GM12874 (cell line): ENCODE measurements around the gene THRSP.

Experiments used
- TF ChIP-seq, protein P1 (sequence below): IDR thresholded peaks from 2 replicates; pipeline ENCODE4 v1.5.1; 2011; ENCODE audit warnings: low read depth, mild to moderate bottlenecking, control low read depth, low read length, moderate library complexity; ENCODE audit not compliant: insufficient read depth

THRSP gene

DNA sequence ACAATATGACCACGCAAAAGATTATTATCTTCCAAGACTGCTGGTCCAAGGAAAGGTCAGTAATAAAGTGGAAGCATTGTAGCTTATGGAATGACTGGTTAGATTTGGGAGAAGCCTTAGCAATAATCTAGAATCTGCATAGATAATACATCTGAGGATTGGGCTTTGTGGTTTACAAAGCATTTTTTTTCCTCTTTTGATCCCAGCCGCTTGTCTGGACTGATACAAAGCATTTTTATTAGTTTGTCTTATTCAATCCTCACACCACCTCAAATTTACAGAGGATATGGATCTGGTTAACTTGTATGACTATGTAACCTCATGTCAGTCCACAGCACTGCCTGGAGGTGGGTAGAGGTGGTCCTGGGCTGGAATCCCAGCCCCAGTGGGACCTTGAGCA lies 990 bp upstream of the THRSP start:
- TF ChIP-seq, protein P1, sequence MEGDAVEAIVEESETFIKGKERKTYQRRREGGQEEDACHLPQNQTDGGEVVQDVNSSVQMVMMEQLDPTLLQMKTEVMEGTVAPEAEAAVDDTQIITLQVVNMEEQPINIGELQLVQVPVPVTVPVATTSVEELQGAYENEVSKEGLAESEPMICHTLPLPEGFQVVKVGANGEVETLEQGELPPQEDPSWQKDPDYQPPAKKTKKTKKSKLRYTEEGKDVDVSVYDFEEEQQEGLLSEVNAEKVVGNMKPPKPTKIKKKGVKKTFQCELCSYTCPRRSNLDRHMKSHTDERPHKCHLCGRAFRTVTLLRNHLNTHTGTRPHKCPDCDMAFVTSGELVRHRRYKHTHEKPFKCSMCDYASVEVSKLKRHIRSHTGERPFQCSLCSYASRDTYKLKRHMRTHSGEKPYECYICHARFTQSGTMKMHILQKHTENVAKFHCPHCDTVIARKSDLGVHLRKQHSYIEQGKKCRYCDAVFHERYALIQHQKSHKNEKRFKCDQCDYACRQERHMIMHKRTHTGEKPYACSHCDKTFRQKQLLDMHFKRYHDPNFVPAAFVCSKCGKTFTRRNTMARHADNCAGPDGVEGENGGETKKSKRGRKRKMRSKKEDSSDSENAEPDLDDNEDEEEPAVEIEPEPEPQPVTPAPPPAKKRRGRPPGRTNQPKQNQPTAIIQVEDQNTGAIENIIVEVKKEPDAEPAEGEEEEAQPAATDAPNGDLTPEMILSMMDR = no peak

DNA sequence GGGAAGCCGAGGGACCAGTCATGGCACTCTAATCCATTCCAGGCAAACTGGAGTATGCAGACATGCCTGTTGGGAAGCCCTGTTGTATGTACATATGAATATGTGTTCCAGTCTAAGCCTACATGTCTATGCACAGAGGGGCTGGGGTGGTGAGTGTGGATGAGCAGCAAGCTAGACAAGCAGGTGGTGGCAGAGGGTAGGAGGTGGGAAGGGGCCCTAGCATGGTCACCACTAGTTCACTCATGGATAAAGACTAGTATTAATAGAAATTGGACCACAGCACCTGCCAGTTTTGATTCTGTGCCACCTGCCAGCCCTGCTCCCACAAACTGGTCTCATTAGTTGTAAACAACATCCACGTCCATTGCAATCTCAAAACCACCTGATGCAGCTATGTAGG lies 1.5 kb downstream of the THRSP start:
- TF ChIP-seq, protein P1 = no peak

DNA sequence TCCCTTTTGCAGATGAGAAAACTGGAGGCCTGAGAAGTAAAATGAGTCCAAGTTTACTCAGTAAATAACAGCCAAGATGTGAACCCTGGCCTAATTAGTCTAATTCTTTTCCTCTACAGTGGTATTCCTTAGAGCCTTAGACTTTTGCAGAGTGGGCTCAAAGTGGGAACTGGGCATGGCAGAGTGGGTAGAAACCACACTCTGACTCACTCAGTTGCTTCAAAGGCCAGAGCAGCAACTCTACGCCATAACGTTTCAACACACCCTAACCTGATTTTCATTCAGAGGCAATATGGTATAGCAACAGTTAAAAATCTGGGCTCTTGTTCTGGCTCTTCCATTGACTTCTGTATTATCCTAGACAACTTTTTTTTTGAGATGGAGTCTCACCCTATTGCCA lies 2.8 kb downstream of the THRSP start:
- TF ChIP-seq, protein P1 = no peak

DNA sequence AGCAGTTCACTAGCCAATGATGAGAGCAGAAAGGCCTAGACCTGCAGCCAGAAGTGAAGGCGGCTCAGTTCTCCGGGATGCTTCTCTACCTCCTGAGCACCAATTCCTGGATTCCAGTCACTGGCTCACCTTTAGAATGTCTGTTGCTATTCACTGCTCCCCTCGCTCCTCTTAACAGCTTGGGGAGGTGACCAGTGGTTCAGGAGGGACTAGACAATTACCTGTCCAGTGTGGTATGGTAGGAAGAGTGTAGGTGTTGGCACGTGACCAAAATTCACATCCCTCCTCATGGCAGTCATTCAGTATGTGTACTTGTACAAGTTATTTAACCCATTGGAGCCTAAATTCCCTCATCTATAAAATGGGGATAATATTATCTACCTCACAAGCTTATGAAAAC lies 4.0 kb downstream of the THRSP start:
- TF ChIP-seq, protein P1 = no peak

DNA sequence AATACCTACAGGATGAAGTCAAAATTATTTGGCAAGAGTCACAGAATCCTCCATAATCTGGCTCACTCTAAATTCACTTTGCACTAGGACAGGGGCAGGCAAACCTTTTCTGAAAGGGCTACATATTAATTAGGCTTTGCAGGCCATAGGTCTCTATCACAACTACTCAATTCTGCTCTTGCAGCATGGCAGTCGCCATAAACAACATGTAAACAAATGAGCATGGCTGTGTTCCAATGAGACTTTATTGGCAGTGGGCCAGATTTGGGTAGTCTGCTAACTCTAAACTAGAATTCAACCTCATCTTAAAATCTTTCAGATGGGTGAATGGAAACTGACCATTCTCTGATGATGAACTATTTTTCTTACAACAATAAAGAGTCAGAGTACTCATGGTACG lies 5.8 kb downstream of the THRSP start:
- TF ChIP-seq, protein P1 = no peak

DNA sequence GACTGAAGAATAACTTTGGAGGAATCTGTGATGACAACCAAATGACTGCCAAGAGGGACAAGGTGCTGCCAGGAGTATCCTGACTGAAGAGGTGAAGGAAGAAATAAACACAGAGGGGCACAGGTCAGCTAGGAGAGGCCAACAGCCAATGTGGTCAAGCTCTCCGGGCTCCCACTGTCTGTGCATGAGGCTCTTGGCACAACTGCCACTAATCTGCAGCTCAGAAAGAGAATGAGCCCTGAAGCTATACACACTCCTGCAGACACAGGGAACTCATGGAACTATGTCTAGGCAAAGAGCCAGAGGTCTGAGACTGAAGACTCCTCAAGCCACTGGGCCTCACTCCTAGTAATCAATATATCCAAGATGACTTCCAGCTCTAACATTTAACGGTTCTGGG lies 7.0 kb downstream of the THRSP start:
- TF ChIP-seq, protein P1 = no peak

DNA sequence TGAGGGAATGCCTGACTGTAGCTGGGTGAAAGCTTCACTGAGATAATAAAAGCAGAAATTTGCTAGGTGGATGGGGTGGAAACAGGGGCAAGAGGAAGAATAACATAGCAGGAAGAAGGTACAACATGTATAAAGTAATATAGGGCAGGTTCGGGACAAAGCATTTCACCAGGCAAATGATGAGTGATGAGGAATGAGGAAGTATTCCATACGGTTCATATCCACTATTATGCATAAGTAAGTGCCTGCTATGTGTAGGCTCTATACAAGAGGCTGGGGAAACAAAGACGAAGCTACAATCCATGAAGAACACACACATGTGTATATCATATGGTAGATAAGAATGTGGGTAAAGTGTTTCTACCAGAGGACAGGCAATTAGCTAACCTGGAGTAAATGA lies 8.1 kb downstream of the THRSP start:
- TF ChIP-seq, protein P1 = no peak

DNA sequence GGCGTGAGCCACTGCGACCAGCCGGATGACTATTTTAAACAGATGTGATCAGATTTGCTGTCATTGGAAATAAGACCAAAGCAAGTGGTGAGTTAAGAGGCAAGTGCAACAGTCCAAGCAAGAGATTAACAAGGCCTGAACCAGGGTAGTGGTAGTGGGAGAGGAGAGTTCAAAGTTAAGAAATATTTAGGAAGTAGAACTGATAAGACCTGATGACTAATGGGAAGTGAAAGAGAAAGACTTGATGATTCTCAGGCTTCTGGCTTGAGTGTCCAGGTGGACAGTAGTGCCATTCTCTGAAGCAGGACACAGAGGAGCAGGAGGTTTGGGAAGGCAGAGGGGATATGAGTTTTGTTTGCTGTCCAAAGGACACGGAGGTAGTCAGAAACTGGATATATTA lies 8.8 kb downstream of the THRSP start:
- TF ChIP-seq, protein P1 = no peak
